Cardiac muscle cell (in vitro differentiated cells and primary cell): Measurements from ENCODE around the gene KCNMA1. TPM values are rescaled to one million over a fixed set of nuclear protein-coding genes. Genes with fewer than 3 reads are reported as not detected.

Experiments
- DNase-seq, 2 donors: peaks; one replicate each; pipeline versions ENCODE4 v3.0.0 to v3.0.0-alpha.2; 2010 to 2017; ENCODE audit warnings: low read depth in 1 of 2, low spot score in 1 of 2
- H3K27ac ChIP-seq: fragments of 200-600 bp; sonication (generic); 2 replicates; pipeline ENCODE4 v1.5.1; 2016
- H3K27me3 ChIP-seq: fragments of 200-600 bp; sonication (generic); 2 replicates; pipeline ENCODE4 v1.6.0; 2016; ENCODE audit warnings: control low read depth
- H3K36me3 ChIP-seq: fragments of 200-600 bp; sonication (generic); 2 replicates; pipeline ENCODE4 v1.5.1; 2016; ENCODE audit warnings: control low read depth
- H3K4me1 ChIP-seq: fragments of 200-600 bp; sonication (generic); 2 replicates; pipeline ENCODE4 v1.8.1; 2017; ENCODE audit warnings: low read depth, mild to moderate bottlenecking, mixed run types
- H3K4me3 ChIP-seq: fragments of 200-600 bp; sonication (generic); 2 replicates; pipeline ENCODE4 v1.5.1; 2016; ENCODE audit warnings: mild to moderate bottlenecking
- H3K9me3 ChIP-seq: fragments of 200-600 bp; sonication (generic); 2 replicates; pipeline ENCODE4 v1.5.1; 2017; ENCODE audit warnings: low read depth, mild to moderate bottlenecking, control low read depth
- polyA plus RNA-seq: library from polyadenylated mRNA; unstranded; fragments of >200 nt; fragmentation: Nextera tagmentation; extraction: Ambion mirVana; gene quantifications from 2 replicates; pipeline ENCODE4 v1.2.1, GENCODE V29; 2016
- total RNA-seq: library from RNA; depleted of rRNA; stranded (reverse); fragments of >200 nt; gene quantifications from 2 replicates; pipeline ENCODE4 v1.2.3, GENCODE V29; 2016
- TF ChIP-seq, protein P1 (sequence below): IDR thresholded peaks from 2 replicates; pipeline ENCODE4 v1.5.1; 2012; ENCODE audit warnings: low read depth, mild to moderate bottlenecking, low read length

KCNMA1 gene
- total and polyA plus RNA-seq, 2 experiments from 2014 or later: 1.8 to 1.9 TPM

DNA sequence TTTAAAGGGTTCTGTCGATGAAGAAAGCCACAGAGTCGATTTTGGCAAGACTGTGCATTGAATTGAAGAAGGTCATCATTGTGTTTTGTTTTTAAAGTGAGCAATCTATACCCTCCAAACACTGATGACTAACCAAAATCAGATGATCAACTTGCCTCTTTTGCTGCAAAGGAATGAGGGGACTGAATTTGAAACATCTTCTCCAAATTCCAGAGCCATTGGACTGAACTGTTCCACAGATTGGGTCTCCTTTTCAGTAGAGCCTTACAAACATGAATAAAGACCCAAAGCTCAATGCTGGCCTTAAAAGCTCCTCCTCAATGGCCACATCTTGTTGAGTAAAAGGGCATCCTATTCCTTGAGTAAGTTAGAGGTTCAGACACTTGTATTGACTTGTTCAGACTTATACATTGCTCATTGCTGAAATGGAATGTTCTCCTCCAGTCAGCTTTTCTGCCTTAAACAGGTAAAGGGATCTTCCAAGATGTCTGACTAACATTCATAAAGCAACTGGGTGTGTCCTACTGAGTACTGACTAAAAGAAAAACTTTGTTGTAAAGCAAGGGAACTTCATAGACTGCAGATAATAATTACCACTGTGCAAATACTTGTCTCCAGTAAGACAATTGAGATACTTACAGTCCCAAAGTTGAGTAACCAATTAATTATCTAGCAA, 630.6 kb downstream of the KCNMA1 start:
- Histone ChIP-seq H3K9me3 (no peaks in the 10 kb centered on the region), H3K4me3 (no peak overlapping the region), H3K4me1 (peaks cover 5% of the 10 kb centered on the region), H3K36me3 (no peaks in the 10 kb centered on the region), H3K27me3 (no peaks in the 10 kb centered on the region), H3K27ac (no peak overlapping the region)
- TF ChIP-seq, protein P1, sequence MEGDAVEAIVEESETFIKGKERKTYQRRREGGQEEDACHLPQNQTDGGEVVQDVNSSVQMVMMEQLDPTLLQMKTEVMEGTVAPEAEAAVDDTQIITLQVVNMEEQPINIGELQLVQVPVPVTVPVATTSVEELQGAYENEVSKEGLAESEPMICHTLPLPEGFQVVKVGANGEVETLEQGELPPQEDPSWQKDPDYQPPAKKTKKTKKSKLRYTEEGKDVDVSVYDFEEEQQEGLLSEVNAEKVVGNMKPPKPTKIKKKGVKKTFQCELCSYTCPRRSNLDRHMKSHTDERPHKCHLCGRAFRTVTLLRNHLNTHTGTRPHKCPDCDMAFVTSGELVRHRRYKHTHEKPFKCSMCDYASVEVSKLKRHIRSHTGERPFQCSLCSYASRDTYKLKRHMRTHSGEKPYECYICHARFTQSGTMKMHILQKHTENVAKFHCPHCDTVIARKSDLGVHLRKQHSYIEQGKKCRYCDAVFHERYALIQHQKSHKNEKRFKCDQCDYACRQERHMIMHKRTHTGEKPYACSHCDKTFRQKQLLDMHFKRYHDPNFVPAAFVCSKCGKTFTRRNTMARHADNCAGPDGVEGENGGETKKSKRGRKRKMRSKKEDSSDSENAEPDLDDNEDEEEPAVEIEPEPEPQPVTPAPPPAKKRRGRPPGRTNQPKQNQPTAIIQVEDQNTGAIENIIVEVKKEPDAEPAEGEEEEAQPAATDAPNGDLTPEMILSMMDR: no peak
- no peak for DNase-seq

DNA sequence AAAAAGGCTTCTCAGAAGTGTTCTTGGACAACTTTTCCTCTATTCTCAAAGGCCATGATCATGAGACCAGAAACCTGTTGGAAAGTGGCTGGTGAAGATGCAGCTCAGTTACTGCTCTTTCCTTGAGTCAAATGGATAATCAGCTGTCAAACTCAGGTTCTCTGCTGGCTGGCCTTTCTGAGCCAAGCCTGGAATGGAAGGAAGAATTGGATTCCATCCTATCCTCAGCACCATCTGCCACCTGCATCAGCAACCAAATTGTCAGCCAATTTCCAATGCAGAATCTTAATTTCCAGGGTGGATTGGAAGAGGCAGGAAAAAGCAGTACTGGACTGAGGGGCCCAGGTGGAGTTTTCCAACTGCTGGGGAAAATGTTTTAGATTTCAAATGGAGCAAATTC, 631.7 kb downstream of the KCNMA1 start:
- DNase-seq: no peak
- H3K4me1 ChIP-seq: peaks cover 5% of the 10 kb centered on the region
- no peak overlapping the region for H3K4me3 ChIP-seq
- TF ChIP-seq, protein P1: no peak
- no peak overlapping the region for H3K27ac ChIP-seq
- H3K9me3 ChIP-seq: no peaks in the 10 kb centered on the region
- H3K36me3 ChIP-seq: no peaks in the 10 kb centered on the region
- no peaks in the 10 kb centered on the region for H3K27me3 ChIP-seq

DNA sequence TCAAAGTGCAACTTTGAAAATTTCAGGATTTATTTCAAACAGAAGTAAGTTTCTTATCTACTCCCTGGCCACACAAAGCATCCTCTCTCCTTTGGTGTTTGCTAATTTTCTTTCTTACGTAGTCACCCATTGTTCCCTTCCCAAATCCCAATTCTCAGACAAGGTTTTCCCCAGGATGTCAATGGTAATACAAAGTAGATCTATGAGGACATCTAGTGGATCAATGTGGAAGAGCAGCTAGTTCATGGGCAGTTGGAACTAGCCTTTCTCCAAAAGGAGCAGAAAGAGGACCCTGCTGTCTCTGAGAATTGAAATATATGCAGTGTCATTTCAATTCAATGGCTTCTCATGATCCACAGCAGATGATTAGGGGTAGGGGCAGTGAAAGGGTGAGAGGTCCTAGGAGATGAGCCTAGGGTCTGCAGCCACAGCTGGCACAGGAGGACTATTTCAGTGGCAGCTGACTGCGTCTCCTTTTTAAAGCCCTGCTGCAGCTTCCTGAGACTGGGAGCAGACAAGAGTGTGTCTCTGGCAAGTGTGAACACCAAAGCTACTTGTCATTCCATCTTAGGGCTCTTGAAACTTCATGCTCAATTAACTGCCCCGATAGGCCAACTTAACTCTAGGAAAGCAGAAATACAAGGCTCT, 632.6 kb downstream of the KCNMA1 start:
- TF ChIP-seq, protein P1: peak; percentile 87
- DNase-seq: peak; percentile 68 to 73
- Histone ChIP-seq H3K36me3 (no peaks in the 10 kb centered on the region), H3K27me3 (no peaks in the 10 kb centered on the region), H3K4me1 (peaks cover 5% of the 10 kb centered on the region), H3K9me3 (no peaks in the 10 kb centered on the region), H3K27ac (no peak overlapping the region), H3K4me3 (no peak overlapping the region)

DNA sequence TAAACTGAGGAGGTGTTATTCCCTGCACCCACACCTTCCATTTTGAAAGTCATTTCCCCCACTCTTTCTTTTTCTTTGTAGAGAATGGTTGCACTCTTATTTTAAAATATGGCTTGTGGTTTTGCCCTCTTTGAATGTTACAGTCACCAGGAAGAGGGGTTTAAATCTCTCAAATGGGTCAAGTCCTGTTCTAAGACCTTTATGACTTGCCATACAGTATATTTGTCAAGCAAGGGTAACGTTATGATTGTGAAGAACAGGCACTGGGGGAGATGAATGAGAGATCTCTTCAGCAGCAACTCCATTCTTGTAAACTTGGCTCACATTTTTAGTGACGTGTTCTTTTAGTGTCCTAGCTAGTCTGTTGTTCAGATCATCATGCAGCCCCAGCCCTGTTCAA, 634.7 kb downstream of the KCNMA1 start:
- no peak for DNase-seq
- peaks cover 5% of the 10 kb centered on the region for H3K4me1 ChIP-seq

DNA sequence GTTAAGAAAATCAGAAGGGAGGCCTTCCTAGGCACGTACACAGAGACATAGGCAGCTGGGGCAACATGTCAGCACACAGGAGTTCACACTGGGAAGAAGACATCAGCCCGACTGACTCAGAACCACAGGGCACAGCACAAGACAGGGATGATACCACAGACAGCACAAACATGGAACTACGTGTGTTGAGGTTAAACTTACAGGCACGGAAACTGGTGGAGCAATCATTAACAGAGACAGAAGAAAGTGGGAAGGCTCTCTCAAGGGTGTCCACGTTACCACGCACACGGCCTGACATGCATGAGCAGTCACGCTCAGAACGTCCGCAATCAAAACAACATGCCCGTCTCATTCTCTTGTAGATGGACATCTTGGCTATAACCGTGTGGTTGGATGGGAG, 636.4 kb downstream of the KCNMA1 start:
- Histone ChIP-seq H3K9me3 (no peaks in the 10 kb centered on the region), H3K4me3 (no peak overlapping the region), H3K36me3 (no peaks in the 10 kb centered on the region), H3K4me1 (peaks cover 5% of the 10 kb centered on the region), H3K27me3 (no peaks in the 10 kb centered on the region), H3K27ac (no peak overlapping the region)
- TF ChIP-seq, protein P1: no peak
- DNase-seq: no peak

More for the DNA sequence above, 634.7 kb downstream of the KCNMA1 start:
- Histone ChIP-seq H3K9me3 (no peaks in the 10 kb centered on the region), H3K4me3 (no peak overlapping the region), H3K36me3 (no peaks in the 10 kb centered on the region), H3K27me3 (no peaks in the 10 kb centered on the region), H3K27ac (no peak overlapping the region)
- TF ChIP-seq, protein P1: no peak
